ENCODE results near the gene PTPRM.

Gene PTPRM

GRCh38 chr18:7697306-7697705, 130.2 kb downstream of the PTPRM start:
- Histone ChIP-seq H3K27me3 (ENCODE audit: control insufficient read depth in 1 of 2, insufficient read depth in 2 of 2, low read length in 2 of 2) (no peaks in the 10 kb centered on the region), H3K36me3 (ENCODE audit: insufficient read depth, low read length) (no peaks in the 10 kb centered on the region), H3K9ac (ENCODE audit: low read length) (no peak overlapping the region), H3K9me3 (ENCODE audit: low read length) (no peaks in the 10 kb centered on the region), H3K27ac (ENCODE audit: low read depth, low read length) (no peak overlapping the region), H3K4me3 (ENCODE audit: low read depth in 1 of 2, low read length in 2 of 2) (no peak overlapping the region), H3K4me1 (ENCODE audit: insufficient read depth, low read length) (no peaks in the 10 kb centered on the region)

- H3K9ac ChIP-seq (ENCODE audit: low read length), result no peak overlapping the region
Observed at GRCh38 chr18:7711495-7711894, 144.4 kb downstream of the PTPRM start.

DNA sequence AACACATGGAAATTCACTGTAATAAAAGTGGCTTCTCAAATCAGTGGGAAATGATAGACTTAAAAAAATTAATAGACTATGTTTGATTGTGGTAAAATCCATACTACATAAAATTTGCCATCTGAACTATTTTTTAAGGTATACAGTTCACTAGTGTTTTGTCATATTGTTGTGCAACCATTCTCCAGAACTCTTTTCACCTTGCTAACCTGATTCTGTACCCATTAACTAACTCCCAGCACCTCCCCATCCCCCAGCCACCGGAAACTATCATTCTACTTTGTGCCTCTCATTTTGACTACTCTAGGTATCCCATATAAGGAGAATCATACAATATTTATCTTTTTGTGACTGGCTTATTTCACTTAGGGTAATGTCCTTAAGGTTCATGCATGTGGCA, 153.3 kb downstream of the PTPRM start:
- Histone ChIP-seq H3K36me3 (ENCODE audit: insufficient read depth, low read length) (no peaks in the 10 kb centered on the region), H3K9me3 (ENCODE audit: low read length) (no peaks in the 10 kb centered on the region), H3K27me3 (ENCODE audit: control insufficient read depth in 1 of 2, insufficient read depth in 2 of 2, low read length in 2 of 2) (no peaks in the 10 kb centered on the region), H3K27ac (ENCODE audit: low read depth, low read length) (no peak overlapping the region), H3K9ac (ENCODE audit: low read length) (no peak overlapping the region), H3K4me1 (ENCODE audit: insufficient read depth, low read length) (peaks cover 5% of the 10 kb centered on the region), H3K4me3 (ENCODE audit: low read depth in 1 of 2, low read length in 2 of 2) (no peak overlapping the region)

More at GRCh38 chr18:7711495-7711894, 144.4 kb downstream of the PTPRM start:
- Histone ChIP-seq H3K27me3 (ENCODE audit: control insufficient read depth in 1 of 2, insufficient read depth in 2 of 2, low read length in 2 of 2) (no peaks in the 10 kb centered on the region), H3K4me1 (ENCODE audit: insufficient read depth, low read length) (no peaks in the 10 kb centered on the region), H3K9me3 (ENCODE audit: low read length) (no peaks in the 10 kb centered on the region), H3K4me3 (ENCODE audit: low read depth in 1 of 2, low read length in 2 of 2) (no peak overlapping the region), H3K36me3 (ENCODE audit: insufficient read depth, low read length) (no peaks in the 10 kb centered on the region), H3K27ac (ENCODE audit: low read depth, low read length) (no peak overlapping the region)

DNA sequence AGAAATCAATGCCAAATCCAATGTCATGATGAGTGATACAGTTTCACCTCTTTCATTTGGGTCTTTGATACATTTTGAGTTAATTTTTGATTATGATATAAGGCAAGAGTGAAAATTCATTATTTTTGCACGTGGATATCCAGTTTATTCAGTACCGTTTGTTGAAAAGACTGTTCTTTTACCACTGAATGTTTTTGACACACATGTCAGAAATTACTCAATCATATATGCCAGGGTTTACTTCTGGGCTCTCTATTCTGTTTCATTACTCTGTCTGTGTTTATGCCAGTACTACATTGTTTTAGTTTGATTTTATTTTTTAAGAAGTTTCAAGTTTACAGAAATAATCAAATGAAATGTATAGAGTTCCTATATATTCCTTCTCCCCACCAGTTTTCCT, 154.4 kb downstream of the PTPRM start:
- H3K4me1 ChIP-seq (ENCODE audit: insufficient read depth, low read length), result peaks cover 5% of the 10 kb centered on the region
- no peak overlapping the region for H3K4me3 ChIP-seq (ENCODE audit: low read depth in 1 of 2, low read length in 2 of 2)
- H3K9ac ChIP-seq (ENCODE audit: low read length), result no peak overlapping the region
- H3K27ac ChIP-seq (ENCODE audit: low read depth, low read length), result no peak overlapping the region
- no peaks in the 10 kb centered on the region for H3K36me3 ChIP-seq (ENCODE audit: insufficient read depth, low read length)
- H3K27me3 ChIP-seq (ENCODE audit: control insufficient read depth in 1 of 2, insufficient read depth in 2 of 2, low read length in 2 of 2), result no peaks in the 10 kb centered on the region
- no peaks in the 10 kb centered on the region for H3K9me3 ChIP-seq (ENCODE audit: low read length)

GRCh38 chr18:7722955-7723354, 155.8 kb downstream of the PTPRM start:
- H3K4me1 ChIP-seq (ENCODE audit: insufficient read depth, low read length), result peaks cover 18% of the 10 kb centered on the region
- H3K9ac ChIP-seq (ENCODE audit: low read length), result no peak overlapping the region
- H3K36me3 ChIP-seq (ENCODE audit: insufficient read depth, low read length), result no peaks in the 10 kb centered on the region
- H3K4me3 ChIP-seq (ENCODE audit: low read depth in 1 of 2, low read length in 2 of 2), result no peak overlapping the region
- H3K27ac ChIP-seq (ENCODE audit: low read depth, low read length), result no peak overlapping the region
- H3K9me3 ChIP-seq (ENCODE audit: low read length), result no peaks in the 10 kb centered on the region
- H3K27me3 ChIP-seq (ENCODE audit: control insufficient read depth in 1 of 2, insufficient read depth in 2 of 2, low read length in 2 of 2), result no peaks in the 10 kb centered on the region

GRCh38 chr18:7723558-7723957, 156.4 kb downstream of the PTPRM start:
- Histone ChIP-seq H3K27me3 (ENCODE audit: control insufficient read depth in 1 of 2, insufficient read depth in 2 of 2, low read length in 2 of 2) (no peaks in the 10 kb centered on the region), H3K4me1 (ENCODE audit: insufficient read depth, low read length) (peaks cover 19% of the 10 kb centered on the region), H3K9me3 (ENCODE audit: low read length) (no peaks in the 10 kb centered on the region), H3K27ac (ENCODE audit: low read depth, low read length) (no peak overlapping the region), H3K9ac (ENCODE audit: low read length) (no peak overlapping the region), H3K36me3 (ENCODE audit: insufficient read depth, low read length) (no peaks in the 10 kb centered on the region), H3K4me3 (ENCODE audit: low read depth in 1 of 2, low read length in 2 of 2) (no peak overlapping the region)

DNA sequence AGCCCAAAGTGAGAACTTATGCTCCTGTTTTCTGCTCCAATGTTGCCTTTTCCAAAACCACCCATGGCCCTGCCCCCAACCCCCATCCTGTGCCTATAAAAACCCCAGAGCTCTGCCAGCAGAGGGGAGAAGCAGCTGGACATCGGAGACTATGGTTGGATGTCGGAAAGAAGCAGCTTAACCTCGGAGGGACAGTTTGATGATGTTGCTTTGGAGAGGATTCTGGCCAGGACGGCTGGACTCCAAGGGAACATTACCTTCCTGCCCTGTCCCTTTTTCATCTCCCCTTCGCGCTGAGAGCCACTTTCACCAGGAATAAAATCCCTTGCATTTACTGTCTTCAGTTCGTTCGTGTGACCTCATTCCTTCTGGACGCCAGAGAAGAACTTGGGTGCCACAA, 158.4 kb downstream of the PTPRM start:
- Histone ChIP-seq H3K27me3 (ENCODE audit: control insufficient read depth in 1 of 2, insufficient read depth in 2 of 2, low read length in 2 of 2) (no peaks in the 10 kb centered on the region), H3K9ac (ENCODE audit: low read length) (no peak overlapping the region), H3K9me3 (ENCODE audit: low read length) (no peaks in the 10 kb centered on the region), H3K4me1 (ENCODE audit: insufficient read depth, low read length) (peaks cover 19% of the 10 kb centered on the region), H3K27ac (ENCODE audit: low read depth, low read length) (no peak overlapping the region), H3K4me3 (ENCODE audit: low read depth in 1 of 2, low read length in 2 of 2) (no peak overlapping the region), H3K36me3 (ENCODE audit: insufficient read depth, low read length) (no peaks in the 10 kb centered on the region)

DNA sequence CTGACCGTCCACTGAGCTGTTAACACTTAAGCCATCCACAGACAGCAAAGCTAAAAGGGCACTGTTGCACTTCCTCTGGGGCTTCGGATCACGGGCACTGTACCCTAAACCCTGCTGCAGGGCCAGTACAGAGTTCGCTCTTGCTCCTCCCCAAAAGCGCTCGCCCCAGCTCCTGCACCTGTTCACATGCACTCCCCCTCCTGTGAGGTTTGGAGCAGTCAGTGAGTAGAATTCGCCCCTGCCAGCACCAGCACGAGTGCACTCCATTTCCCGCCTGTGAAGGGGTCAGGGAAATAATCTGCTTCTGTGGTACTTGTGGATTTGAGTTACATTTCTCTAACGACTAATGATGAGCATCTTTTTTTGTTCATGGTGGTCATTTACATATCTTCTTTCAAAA, 158.8 kb downstream of the PTPRM start:
- H3K27me3 ChIP-seq (ENCODE audit: control insufficient read depth in 1 of 2, insufficient read depth in 2 of 2, low read length in 2 of 2), result no peaks in the 10 kb centered on the region
- no peak overlapping the region for H3K27ac ChIP-seq (ENCODE audit: low read depth, low read length)
- no peaks in the 10 kb centered on the region for H3K9me3 ChIP-seq (ENCODE audit: low read length)
- peaks cover 19% of the 10 kb centered on the region for H3K4me1 ChIP-seq (ENCODE audit: insufficient read depth, low read length)
- no peaks in the 10 kb centered on the region for H3K36me3 ChIP-seq (ENCODE audit: insufficient read depth, low read length)
- no peak overlapping the region for H3K9ac ChIP-seq (ENCODE audit: low read length)
- H3K4me3 ChIP-seq (ENCODE audit: low read depth in 1 of 2, low read length in 2 of 2), result no peak overlapping the region

DNA sequence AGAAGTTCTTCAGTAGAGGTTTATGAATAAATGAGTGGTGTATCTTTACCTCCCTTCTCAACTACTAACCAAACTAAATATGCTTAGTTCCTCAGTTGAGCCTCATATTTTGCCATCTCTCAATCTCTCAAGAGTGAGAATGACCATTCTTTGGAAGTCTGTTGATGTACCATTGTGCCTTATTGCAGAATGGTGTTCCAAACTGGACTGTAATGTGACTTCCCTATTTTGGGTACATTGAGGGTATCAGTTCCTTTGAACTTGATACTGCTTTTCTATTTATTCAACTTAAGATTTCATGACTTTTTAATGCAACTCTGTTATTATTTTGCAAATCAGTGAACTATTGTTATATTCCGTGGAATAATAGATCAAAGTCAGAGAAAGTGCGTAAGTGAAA, 159.4 kb downstream of the PTPRM start:
- Histone ChIP-seq H3K27ac (ENCODE audit: low read depth, low read length) (no peak overlapping the region), H3K4me1 (ENCODE audit: insufficient read depth, low read length) (peaks cover 19% of the 10 kb centered on the region), H3K27me3 (ENCODE audit: control insufficient read depth in 1 of 2, insufficient read depth in 2 of 2, low read length in 2 of 2) (no peaks in the 10 kb centered on the region), H3K9me3 (ENCODE audit: low read length) (no peaks in the 10 kb centered on the region), H3K9ac (ENCODE audit: low read length) (no peak overlapping the region), H3K36me3 (ENCODE audit: insufficient read depth, low read length) (no peaks in the 10 kb centered on the region), H3K4me3 (ENCODE audit: low read depth in 1 of 2, low read length in 2 of 2) (no peak overlapping the region)

DNA sequence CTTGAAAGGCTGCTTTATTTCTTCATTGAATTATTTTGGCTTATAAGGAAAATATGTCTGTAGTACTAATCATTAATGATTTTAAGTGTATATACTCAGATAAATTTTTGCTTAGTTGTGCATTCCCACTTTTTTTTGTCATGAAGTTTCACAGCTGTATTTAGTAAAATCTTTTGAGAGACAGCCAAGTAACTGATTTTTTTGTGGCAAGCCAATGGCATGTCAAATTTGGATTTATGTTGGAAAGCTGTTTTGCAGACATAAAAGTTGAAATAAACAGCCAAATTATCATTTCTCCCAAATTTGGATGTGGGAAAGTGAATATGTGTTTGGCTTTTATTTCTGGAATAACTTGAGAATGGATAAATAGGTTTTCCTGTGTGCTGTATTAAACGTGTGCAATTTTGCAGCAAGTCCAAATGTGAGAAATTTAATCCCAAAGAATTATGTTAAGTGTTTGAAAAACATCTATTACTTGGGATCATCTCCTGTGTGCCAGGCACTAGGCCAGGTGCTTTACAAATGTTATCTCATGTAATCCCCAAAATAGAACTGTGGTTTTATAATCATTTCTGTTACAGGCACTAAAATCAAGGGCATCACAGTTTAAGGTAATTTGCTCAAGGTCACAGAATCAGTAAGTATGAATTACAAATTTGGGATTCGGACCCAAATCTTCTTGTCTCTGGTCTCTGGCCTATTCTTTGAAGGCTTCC, 160.4 kb downstream of the PTPRM start:
- no peaks in the 10 kb centered on the region for H3K27me3 ChIP-seq (ENCODE audit: control insufficient read depth in 1 of 2, insufficient read depth in 2 of 2, low read length in 2 of 2)
- H3K4me3 ChIP-seq (ENCODE audit: low read depth in 1 of 2, low read length in 2 of 2), result no peak overlapping the region
- no peak overlapping the region for H3K9ac ChIP-seq (ENCODE audit: low read length)
- no peaks in the 10 kb centered on the region for H3K36me3 ChIP-seq (ENCODE audit: insufficient read depth, low read length)
- no peak overlapping the region for H3K27ac ChIP-seq (ENCODE audit: low read depth, low read length)
- H3K4me1 ChIP-seq (ENCODE audit: insufficient read depth, low read length), result peaks cover 14% of the 10 kb centered on the region
- no peaks in the 10 kb centered on the region for H3K9me3 ChIP-seq (ENCODE audit: low read length)

- Histone ChIP-seq H3K4me3 (ENCODE audit: low read depth in 1 of 2, low read length in 2 of 2) (no peak overlapping the region), H3K9me3 (ENCODE audit: low read length) (no peaks in the 10 kb centered on the region), H3K36me3 (ENCODE audit: insufficient read depth, low read length) (no peaks in the 10 kb centered on the region), H3K9ac (ENCODE audit: low read length) (no peak overlapping the region), H3K4me1 (ENCODE audit: insufficient read depth, low read length) (peaks cover 14% of the 10 kb centered on the region), H3K27me3 (ENCODE audit: control insufficient read depth in 1 of 2, insufficient read depth in 2 of 2, low read length in 2 of 2) (no peaks in the 10 kb centered on the region), H3K27ac (ENCODE audit: low read depth, low read length) (no peak overlapping the region)
Observed at GRCh38 chr18:7728297-7728696, 161.2 kb downstream of the PTPRM start.

DNA sequence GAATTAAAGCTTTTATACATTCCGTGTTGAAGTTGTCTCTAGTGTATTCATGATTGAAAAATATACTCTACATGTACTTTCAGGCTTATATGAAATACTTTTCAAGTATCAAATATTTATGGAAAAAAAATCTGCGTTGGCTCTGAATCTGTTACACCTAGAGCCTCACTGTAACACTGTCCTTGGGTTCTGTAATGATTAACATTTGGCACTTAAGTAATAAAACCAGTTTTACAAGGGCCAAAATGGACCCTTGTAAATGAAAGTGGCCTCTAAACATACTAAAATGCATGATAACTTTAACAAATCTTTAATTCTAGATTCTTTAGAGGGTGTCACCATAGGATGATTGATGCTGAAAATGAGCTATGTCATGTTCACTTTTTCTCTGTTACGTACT, 162.8 kb downstream of the PTPRM start:
- Histone ChIP-seq H3K4me1 (ENCODE audit: insufficient read depth, low read length) (peaks cover 14% of the 10 kb centered on the region), H3K9me3 (ENCODE audit: low read length) (no peaks in the 10 kb centered on the region), H3K27ac (ENCODE audit: low read depth, low read length) (no peak overlapping the region), H3K9ac (ENCODE audit: low read length) (no peak overlapping the region), H3K36me3 (ENCODE audit: insufficient read depth, low read length) (no peaks in the 10 kb centered on the region), H3K27me3 (ENCODE audit: control insufficient read depth in 1 of 2, insufficient read depth in 2 of 2, low read length in 2 of 2) (no peaks in the 10 kb centered on the region), H3K4me3 (ENCODE audit: low read depth in 1 of 2, low read length in 2 of 2) (no peak overlapping the region)
